Activated CD8-positive, alpha-beta memory T cell treated with anti-CD3 and anti-CD28 coated beads, Interleukin-2, amount 50 U/mL, for 24 hours (primary cell): ENCODE results near the gene CMTR1.
"Not testable (repeated sequence)": the region's sequence is repeated elsewhere in the genome, so short reads cannot be mapped to it uniquely, and the experiment has no call there.

Experiments
- DNase-seq: peaks from one replicate; pipeline ENCODE4 v3.0.0-alpha.2; 2020; ENCODE audit errors: extremely low read depth

CMTR1 gene, protein sequence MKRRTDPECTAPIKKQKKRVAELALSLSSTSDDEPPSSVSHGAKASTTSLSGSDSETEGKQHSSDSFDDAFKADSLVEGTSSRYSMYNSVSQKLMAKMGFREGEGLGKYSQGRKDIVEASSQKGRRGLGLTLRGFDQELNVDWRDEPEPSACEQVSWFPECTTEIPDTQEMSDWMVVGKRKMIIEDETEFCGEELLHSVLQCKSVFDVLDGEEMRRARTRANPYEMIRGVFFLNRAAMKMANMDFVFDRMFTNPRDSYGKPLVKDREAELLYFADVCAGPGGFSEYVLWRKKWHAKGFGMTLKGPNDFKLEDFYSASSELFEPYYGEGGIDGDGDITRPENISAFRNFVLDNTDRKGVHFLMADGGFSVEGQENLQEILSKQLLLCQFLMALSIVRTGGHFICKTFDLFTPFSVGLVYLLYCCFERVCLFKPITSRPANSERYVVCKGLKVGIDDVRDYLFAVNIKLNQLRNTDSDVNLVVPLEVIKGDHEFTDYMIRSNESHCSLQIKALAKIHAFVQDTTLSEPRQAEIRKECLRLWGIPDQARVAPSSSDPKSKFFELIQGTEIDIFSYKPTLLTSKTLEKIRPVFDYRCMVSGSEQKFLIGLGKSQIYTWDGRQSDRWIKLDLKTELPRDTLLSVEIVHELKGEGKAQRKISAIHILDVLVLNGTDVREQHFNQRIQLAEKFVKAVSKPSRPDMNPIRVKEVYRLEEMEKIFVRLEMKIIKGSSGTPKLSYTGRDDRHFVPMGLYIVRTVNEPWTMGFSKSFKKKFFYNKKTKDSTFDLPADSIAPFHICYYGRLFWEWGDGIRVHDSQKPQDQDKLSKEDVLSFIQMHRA

GRCh38 chr6:37432916-37433656 lies at the start of gene CMTR1:
TSS of gene CMTR1 (plus strand) at chr6:37433221. CDS start at chr6:37435630, 2,409 bp downstream.
- DNase-seq: peak; percentile 94

- no peak for DNase-seq
Measured at GRCh38 chr6:37388578-37388977, 44.4 kb upstream of the CMTR1 start.

DNA sequence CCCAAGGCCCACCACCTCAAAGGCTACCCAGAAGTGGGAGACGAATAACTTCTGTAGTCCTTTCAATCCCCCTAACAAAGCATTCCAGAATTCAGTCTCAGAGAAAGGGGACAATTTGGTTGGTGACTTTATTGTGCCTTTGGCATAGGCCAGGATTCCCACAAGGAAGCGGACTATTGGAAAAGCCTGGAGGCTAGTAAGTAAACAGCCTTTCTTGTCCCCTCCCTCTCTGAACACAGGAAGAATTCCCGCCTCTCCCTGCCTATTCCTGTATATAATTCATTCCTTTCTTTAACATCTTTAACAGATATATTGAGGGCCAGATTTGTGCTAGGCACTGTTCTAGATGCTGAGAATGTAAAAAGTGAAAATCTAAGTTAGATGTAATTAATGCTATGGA lies 43.2 kb upstream of the CMTR1 start:
- DNase-seq: no peak

DNA sequence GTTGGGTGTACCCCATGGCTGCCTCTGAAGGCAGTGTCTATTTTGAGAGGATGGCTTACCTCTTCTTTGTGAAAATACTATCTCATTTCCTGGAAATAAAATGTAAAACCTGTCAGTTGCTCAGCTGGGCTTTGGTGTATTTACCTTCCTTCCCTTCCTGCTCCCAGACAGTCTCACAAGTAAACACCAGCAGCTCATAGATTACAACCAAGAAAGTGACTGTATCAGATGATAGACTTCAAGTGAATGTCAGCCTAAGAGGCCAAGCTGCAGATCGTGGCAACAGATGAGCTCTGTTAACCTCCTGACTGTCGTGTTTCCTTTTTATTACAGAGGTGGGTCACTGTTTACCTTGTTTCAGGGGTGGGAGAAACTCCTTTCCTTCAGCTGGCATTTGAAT lies 41.9 kb upstream of the CMTR1 start:
- no peak for DNase-seq

DNA sequence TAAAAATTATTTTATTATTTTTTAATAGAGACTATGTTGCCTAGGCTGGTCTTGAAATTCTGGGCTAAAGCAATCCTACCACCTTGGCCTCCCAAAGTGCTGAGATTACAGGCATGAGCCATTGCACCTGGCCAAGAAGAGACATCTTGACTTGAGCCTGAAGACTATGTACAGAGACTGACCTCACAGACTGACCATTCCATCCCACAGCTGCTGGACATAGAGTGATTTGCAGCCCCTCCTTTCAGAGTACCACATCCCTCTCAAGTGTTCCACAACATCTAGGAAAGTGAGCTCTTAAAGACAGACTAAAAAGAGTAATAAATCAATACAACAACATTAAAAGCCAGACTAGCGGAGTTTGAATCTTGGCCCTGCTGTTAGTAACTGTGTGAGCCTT lies 40.2 kb upstream of the CMTR1 start:
- no peak for DNase-seq

GRCh38 chr6:37393381-37393929 lies 39.6 kb upstream of the CMTR1 start:
- no peak for DNase-seq

GRCh38 chr6:37396571-37397180 lies 36.3 kb upstream of the CMTR1 start:
- no peak for DNase-seq

- no peak for DNase-seq
Measured at GRCh38 chr6:37399131-37399530, 33.9 kb upstream of the CMTR1 start.

DNA sequence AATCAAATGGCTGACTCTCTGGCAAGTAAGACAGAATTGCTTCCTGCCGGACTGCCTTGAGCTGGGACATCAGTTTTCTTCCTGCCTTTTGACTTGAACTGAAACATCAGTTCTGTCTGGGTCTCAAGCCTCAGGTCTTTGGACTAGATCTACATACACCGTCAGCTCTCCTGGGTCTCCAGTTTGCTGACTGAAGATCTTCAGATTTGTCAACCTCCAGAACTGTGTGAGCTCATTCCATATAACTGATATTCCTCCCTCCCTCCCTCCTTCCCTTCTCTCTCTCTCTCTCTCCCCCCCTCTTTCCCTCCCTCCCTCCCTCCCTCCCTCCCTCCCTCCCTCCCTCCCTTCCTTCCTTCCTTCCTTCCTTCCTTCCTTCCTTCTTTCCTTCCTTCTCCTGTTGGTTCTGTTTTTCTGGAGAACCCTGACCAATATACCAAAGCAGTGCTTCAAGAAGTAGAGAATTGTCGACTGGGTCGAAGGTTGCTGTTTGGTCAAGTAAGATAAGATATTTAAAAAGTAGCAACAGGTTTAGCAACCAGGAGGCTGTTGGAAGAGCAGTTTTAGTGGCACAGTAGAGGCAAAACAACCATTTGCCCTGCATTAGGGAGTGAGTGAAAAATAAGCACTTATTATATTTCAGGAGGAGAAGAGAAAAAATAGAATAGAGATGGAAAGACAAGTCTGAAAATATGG lies 33.1 kb upstream of the CMTR1 start:
- DNase-seq: no peak

GRCh38 chr6:37401658-37402057 lies 31.4 kb upstream of the CMTR1 start:
- DNase-seq: not testable (repeated sequence)

DNA sequence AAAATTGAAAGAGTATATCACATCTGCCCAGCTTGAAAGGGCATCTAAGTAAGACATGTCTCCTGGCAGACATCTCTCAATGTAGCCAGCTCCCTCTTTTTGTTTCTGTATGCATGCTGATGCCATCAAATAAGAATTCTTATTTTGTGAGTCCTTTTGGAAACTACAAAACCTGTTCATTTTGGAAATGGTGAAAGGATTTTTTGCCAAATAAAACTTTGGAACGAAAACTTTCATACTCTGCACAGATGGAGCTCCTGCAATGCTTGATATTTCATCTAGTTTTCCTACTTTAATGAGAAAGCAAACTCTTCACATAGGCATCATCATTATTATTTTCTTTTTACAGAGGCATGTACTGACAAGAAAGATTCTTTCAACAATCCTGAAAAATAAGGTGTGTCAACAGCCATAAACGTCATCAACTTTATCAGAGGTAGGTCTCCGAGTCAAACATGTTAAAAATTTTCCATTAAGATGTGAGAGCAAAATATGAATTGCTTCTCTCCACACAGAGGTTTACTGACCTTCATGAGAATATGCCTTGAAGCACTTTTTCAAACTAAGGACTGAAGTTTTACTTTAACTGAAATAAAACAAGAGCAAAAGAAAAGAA lies 26.2 kb upstream of the CMTR1 start:
- no peak for DNase-seq

GRCh38 chr6:37407948-37408347 lies 25.1 kb upstream of the CMTR1 start:
- no peak for DNase-seq

DNA sequence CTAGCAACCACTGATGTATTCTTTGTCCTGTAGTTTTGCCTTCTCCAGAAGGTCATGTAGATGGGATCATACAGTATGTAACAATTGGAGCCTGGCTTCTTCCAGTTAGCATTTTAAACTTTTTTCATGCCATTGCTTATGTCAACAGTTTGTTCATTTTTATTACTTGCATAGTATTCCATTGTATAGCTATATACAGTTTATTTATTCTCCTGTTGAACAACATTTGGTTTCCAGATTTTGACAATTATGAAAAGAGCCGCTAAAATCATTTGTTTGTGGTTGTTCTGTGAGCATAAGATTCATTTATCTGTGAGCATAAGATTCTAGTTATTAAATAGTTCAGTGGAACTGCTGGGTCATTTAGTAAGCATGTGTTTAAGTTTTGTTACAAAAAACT lies 23.5 kb upstream of the CMTR1 start:
- no peak for DNase-seq

DNA sequence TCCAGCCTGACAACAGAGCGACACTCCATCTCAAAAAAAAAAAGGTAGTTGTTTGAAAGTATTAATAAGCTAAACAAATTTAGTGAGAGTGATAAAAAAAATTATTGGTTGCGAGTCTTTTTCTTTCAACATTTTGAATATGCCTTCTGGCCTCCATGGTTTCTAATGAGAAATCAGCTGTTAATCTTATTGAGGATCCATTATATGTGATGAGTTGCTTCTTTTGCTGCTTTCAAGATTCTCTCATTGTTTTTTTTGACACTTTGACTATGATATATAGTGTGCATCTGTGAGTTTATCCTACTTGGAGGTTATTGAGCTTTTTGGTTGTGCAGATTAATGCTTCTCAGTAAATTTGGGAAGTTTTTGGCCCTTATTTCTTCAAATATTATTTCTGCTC lies 15.6 kb upstream of the CMTR1 start:
- DNase-seq: no peak

- DNase-seq: no peak
Measured at GRCh38 chr6:37418722-37419121, 14.3 kb upstream of the CMTR1 start.

GRCh38 chr6:37426058-37426944 lies 6.7 kb upstream of the CMTR1 start:
- DNase-seq: no peak

DNA sequence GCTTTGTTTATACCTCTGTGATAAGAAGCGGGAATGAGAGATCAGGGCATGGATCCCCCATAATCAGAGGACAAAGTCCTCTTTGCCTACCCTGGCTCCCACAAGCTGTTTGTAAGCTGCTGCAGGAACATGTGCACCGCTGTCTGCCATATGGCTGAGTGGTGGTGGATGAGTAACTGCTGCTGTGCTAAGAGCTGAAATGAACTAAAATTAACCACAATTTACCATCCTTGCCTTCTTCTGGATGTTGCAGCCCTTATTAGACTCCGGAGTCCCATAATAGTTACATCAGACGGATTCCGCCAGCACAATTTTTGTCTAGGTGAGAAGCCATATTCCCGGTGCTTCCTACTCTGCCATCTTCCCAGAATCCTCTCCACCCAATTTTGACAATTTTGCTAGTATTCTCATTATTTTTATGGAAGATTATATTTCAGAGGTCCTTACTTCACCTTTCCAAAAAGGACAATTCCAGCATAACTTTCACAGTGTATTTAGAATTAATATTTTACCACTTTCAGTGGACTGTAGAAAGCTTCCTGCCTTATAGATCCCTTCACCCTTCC lies 6.0 kb upstream of the CMTR1 start:
- no peak for DNase-seq

- no peak for DNase-seq
Measured at GRCh38 chr6:37429352-37429750, 3.7 kb upstream of the CMTR1 start.

DNA sequence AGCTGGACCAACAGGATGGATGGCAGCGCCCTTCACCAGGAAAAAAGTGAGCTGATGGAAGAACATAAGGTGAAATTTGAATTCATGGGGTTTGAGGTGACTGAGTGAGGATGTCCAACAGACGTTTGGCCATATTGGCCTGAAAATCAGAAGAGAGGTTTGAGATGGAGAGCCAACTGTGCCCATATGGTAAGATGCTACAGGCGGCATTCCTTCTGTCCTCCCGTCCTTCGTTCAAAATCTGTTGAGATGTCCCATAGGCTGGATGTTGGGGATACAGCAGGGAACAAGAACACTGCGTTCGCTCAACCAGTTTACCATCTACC lies 468 bp upstream of the CMTR1 start:
- DNase-seq: no peak
